HG02870 (cell line): ENCODE results near the gene NATD1.
A peak's percentile ranks its signal among the peaks of the same experiment; 100 is the strongest.

ENCODE experiments used
- ATAC-seq: cut with Tn5 transposase; IDR thresholded peaks from one replicate; pipeline ENCODE4 v1.9.1; 2021; ENCODE audit warnings: mild to moderate bottlenecking, moderate library complexity; ENCODE audit not compliant: unreplicated experiment

Gene NATD1

GRCh38 chr17:21252796-21253645, at the start of gene NATD1:
NATD1 (minus strand) TSS chr17:21253410; CDS start chr17:21253264, 146 bp downstream.
- ATAC-seq = peak; percentile 83

- ATAC-seq = no peak
Measured at GRCh38 chr17:21301593-21302550, 48.7 kb upstream of the NATD1 start.

GRCh38 chr17:21300601-21301571, 47.7 kb upstream of the NATD1 start:
- no peak for ATAC-seq

GRCh38 chr17:21299981-21300600, 46.9 kb upstream of the NATD1 start:
- ATAC-seq = no peak

- ATAC-seq = no peak
Measured at GRCh38 chr17:21298983-21299519, 45.8 kb upstream of the NATD1 start.

GRCh38 chr17:21298056-21298982, 45.1 kb upstream of the NATD1 start:
- ATAC-seq = no peak

GRCh38 chr17:21297597-21297996, 44.4 kb upstream of the NATD1 start:
- ATAC-seq = no peak

GRCh38 chr17:21297026-21297520, 43.9 kb upstream of the NATD1 start:
- ATAC-seq = no peak

GRCh38 chr17:21296097-21297025, 43.2 kb upstream of the NATD1 start:
- no peak for ATAC-seq

- ATAC-seq = no peak
Measured at GRCh38 chr17:21295036-21295952, 42.1 kb upstream of the NATD1 start.

GRCh38 chr17:21294321-21295035, 41.3 kb upstream of the NATD1 start:
- ATAC-seq = no peak

- no peak for ATAC-seq
Measured at GRCh38 chr17:21293831-21294210, 40.6 kb upstream of the NATD1 start.

GRCh38 chr17:21292867-21293830, 39.9 kb upstream of the NATD1 start:
- ATAC-seq = no peak

- no peak for ATAC-seq
Measured at GRCh38 chr17:21291862-21292261, 38.7 kb upstream of the NATD1 start.

GRCh38 chr17:21291357-21291756, 38.1 kb upstream of the NATD1 start:
- no peak for ATAC-seq
